ENCODE results near the gene MALSU1.
A peak's percentile ranks its signal among the peaks of the same experiment; 100 is the strongest.

MALSU1 gene

DNA sequence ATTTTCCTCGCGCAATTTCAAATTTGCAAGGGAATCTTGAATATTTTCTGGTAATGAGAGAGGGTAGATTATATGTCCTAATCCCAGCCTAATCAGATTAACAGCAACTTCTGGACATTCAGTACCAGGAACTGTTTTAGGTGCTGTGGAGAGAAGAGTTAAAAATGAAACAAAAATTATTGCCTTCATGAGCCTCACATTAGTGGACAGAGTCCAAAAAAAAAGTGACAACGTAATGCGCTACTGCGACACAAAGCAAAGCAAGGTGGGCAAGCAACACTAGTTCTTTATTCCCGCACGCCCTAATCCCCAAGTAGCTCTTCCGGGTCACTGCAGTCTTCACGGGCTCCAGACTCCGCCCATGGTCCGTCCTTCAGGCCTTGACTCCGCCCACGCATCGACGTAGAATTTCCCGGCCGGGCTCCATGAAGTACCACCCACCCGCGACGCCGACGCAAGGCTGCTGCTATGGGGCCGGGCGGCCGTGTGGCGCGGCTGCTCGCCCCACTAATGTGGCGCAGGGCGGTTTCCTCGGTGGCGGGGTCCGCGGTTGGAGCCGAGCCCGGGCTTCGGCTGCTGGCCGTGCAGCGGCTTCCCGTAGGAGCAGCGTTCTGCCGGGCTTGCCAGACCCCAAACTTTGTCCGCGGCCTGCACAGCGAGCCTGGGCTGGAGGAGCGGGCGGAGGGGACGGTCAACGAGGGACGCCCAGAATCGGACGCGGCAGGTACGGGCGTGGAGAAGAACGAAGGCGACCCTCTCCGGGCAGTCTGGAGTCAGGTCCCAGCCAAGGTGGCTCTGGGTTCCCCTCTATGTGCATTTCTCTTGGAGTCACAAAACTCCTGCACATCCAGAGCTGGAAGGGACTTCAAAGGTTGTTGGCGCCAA lies at the start of gene MALSU1:
MALSU1 (plus strand) TSS at position 455 of the 885 bp plus-strand sequence; CDS start at position 469, 14 bp downstream.
- DNase-seq (ENCODE audit: low read depth, low spot score): peak; percentile 74
- H3K27ac ChIP-seq: peak within 1 kb of the TSS; percentile 49

DNA sequence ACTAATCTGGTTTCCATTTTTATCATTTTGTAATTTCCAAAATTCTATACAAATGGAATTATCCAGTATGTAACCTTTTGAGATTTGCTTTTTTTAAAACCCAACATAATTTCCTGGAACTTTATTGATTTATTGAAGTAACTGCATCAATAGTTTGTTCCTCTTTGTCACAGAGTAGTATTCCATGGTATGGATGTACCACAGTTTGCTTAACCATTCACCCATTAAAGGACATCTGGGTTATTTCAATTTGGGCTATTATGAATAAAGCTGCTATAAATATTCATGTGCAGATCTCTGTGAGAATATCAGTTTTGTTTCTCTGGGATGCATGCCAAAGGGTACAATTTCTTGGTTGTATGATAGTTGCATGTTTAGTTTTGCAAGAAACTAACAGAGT lies 49.7 kb upstream of the MALSU1 start:
- H3K27ac ChIP-seq: no peak overlapping the region
- no peak for DNase-seq (ENCODE audit: low read depth, low spot score)

DNA sequence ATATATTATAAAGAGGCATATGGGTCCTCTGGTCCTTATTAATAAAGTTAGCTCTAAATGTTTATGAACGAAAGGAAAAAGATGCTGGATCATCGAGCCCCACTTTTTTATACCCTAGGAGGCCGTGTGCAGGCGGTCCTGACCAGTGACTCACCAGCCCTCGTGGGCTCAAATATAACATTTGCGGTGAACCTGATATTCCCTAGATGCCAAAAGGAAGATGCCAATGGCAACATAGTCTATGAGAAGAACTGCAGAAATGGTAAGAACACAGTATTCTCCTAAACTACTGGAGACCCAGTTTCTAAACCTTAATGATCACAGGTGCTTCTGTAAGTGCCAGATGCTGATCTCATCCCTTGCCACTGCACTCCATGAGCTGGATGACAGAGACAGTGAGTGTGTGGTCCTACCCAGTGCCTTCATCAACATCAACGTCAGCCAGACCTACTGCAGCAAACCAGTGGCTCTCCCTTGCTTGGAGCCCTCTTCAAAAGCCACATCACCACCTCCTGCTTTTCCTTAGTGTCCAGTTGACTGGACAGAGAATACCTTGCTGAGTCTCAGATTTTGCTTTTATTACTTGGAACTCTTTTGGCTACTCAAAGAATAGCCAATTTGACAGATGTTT lies 45.0 kb upstream of the MALSU1 start:
- no peak overlapping the region for H3K27ac ChIP-seq
- no peak for DNase-seq (ENCODE audit: low read depth, low spot score)

DNA sequence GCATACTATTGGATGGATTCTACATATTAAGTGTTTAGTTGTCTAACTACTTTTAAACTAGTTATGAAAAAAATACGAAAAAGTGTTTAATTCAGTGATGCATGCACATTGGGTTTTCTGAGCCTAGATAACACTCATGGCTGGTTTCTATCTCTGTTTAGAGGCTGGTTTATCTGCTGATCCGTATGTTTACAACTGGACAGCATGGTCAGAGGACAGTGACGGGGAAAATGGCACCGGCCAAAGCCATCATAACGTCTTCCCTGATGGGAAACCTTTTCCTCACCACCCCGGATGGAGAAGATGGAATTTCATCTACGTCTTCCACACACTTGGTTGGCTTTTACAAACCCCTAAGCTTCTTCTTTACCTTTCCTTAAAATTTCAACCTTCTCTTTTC lies 42.4 kb upstream of the MALSU1 start:
- DNase-seq (ENCODE audit: low read depth, low spot score): no peak
- no peak overlapping the region for H3K27ac ChIP-seq

DNA sequence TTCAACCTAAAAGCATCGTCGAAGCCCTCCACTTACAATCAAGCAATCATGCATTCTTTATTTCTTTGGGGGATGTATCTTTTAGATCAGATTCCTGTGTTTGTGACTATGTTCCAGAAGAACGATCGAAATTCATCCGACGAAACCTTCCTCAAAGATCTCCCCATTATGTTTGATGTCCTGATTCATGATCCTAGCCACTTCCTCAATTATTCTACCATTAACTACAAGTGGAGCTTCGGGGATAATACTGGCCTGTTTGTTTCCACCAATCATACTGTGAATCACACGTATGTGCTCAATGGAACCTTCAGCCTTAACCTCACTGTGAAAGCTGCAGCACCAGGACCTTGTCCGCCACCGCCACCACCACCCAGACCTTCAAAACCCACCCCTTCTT lies 38.8 kb upstream of the MALSU1 start:
- DNase-seq (ENCODE audit: low read depth, low spot score): no peak
- H3K27ac ChIP-seq: no peak overlapping the region

DNA sequence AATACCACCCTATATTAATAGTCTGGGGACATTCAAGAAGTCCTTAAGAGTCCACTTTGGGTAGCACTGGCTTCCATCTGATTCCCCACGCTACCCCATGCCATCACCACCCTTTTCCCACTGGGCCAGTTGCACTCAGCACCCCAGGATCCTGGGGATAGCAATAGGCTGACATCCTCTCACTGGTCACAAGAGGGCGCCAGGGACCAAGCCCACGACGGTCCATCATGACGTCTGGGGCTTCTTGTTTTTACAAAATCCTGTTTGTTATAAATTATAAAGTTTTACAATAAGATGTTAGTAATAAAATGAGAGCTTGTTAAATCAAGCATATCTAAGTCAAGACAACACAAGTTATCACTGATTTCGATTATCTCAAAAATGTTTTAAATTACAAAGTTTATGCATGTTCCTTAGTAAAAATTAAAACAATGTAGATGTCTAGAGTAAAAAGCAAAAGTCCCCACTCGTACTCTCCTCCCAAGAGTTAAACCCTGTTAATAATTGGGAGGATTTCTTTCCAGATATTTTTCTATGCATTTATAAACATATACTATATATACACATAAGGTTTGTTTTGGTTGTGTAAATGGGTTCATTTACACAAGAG lies 37.2 kb upstream of the MALSU1 start:
- DNase-seq (ENCODE audit: low read depth, low spot score): no peak
- no peak overlapping the region for H3K27ac ChIP-seq

DNA sequence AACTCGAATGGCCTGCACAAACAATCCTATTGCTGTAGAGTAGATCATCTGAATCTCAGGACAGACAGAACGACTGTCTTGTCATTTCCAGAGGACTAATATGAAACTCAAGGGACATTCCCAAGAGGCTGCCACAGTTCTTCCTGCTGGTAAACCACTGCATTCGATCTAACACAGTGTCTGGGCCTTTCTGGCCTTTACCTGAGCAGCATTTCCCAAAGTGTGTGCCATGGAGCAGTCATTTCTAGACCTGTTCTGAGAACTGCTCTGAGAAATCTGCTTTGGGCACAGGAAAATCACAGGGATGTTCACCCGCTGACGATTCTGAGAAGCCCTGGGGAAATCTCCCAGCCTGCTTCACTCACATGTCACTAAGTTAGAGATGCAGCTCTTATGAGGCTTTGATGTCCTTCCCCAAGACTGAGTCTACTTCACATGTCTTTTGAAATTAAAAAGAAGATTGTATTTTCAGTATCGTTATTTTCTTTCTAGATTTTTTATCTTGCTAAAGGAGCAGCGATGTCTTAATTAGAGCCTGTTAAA lies 34.2 kb upstream of the MALSU1 start:
- no peak for DNase-seq (ENCODE audit: low read depth, low spot score)
- H3K27ac ChIP-seq: no peak overlapping the region

DNA sequence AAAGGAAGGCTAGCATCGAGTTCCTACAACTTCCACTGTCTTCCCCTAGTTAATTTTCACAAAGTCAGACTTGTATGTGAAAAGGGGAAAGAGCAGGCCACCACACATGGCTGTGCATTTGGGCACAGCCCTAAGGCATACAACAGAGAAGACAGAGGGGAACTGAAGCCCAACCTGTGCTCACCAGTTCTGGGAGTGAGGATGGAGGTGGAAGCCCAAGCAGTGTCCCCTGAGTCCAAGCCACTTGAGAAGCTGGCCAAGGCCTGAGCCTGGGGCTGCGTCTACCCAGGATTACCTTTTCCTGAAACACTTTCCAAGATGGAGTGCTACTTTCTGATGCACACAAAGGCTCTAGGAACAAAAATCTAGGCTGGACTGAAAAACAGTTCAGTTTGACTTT lies 32.2 kb upstream of the MALSU1 start:
- no peak overlapping the region for H3K27ac ChIP-seq
- DNase-seq (ENCODE audit: low read depth, low spot score): no peak

DNA sequence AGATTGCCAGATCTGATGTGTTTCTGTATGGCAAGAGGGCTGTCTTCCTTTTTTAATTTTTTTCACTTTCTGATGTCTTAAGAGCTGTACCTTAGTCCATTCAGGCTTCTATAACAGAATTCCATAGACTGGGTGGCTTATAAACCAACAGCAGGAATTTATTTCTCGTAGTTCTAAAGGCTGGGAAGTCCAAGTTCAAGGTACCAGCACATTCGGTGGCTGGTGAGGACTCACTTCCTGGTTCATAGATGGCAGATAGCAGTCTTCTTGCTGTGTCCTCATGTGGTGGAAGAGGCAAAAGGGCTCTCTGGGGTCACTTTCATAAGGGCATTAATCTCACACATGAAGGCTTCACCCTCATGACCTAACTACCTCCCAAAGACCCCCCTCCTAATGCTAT lies 31.8 kb upstream of the MALSU1 start:
- no peak overlapping the region for H3K27ac ChIP-seq
- no peak for DNase-seq (ENCODE audit: low read depth, low spot score)

DNA sequence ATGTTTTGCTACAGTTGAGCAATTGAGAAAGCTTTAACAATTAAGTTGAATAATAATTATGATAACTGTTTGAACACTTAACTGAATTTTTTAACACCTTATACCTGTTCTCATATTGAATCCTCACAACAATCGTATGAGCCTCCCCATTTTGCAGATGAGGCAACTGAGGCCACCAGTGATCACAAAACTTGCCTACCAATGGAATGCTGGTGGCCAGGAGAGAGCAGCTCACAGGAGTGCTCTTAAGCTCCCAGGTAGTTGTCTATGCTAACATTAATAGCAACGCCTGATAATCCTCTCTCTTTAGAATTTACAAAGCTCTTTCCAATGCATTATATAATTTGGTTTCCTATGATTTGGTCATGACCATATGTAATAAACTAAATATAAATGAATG lies 31.0 kb upstream of the MALSU1 start:
- DNase-seq (ENCODE audit: low read depth, low spot score): no peak
- H3K27ac ChIP-seq: no peak overlapping the region

DNA sequence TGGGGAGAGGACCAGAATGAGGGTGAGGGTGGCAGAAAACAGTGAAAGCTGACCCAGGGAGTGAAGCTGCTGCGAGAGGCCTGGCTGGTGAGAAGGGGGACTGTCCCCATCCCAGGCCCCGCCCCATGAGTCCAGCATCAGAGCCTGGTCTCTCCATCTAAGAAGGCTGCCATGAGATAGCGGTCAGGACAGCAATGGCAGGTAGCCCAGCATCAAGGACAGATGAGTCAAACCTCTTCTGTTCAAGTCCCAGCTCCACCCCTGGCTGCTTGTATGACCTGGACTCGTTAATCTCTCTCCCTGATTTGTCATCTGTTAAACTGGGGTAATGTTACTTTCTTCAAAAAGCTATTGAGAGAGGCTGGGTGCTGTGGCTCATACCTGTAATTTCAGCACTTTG lies 30.4 kb upstream of the MALSU1 start:
- peak; percentile 33 for DNase-seq (ENCODE audit: low read depth, low spot score)

DNA sequence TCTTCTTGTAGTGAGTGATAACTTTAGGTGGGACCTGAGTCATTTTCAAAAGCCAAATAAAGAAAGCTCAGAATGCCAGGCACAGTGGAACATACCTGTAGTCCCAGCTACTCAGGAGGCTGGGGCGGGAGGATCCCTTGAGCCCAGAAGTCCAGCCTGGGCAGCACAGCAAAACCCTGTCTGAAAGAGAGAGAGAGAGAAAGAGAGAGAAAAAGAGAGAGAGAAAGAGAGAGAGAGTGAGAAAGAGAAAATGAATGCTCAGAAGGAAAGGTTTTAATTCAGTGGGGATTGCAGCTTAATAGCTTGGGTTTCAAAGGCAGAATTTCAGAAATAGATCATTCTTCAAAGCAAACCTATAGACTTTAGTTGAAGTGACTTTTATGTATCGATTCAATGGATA lies 26.9 kb upstream of the MALSU1 start:
- no peak overlapping the region for H3K27ac ChIP-seq
- no peak for DNase-seq (ENCODE audit: low read depth, low spot score)

More for the DNA sequence above, 30.4 kb upstream of the MALSU1 start:
- no peak overlapping the region for H3K27ac ChIP-seq

DNA sequence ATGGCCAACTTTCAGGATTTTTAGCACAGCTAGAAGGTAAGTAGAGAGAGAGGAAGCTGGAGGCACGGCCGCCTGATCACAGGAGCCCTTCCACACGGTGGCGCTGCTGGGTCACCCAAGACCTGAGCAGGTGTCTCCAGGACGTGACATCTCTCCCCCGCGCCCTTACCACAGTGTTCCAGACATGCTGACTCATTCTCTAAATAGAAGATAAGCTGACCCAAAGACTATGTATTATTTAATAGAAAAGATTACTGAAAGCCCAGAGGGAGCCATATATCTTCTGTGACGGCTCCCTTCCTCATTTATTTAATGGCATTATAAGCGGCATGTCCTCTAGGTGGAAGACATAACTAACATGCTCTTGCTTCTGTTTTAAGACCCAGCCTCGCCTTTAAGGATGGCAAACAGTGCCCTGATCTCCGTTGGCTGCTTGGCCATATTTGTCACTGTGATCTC lies 26.0 kb upstream of the MALSU1 start:
- peak; percentile 83 for DNase-seq (ENCODE audit: low read depth, low spot score)
- H3K27ac ChIP-seq: peak overlapping the region; percentile 26

DNA sequence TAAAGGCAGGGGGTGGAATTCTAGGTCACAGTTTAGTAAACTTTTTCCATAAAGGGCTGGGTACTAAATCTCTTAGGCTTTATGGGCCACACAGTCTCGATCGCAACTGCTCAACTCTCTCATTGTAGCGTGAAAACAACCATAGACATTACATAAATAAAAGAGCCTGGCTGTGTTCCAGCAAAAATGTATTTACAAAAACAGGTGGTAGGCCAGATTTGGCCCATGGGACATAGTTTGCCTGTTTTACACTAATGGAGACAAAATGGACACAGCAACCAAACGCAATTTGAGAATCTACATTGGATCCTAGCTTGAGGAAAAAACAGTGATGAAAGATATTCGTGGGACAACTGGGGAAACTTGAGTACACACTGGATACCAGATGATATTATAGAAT lies 23.2 kb upstream of the MALSU1 start:
- DNase-seq (ENCODE audit: low read depth, low spot score): no peak
- H3K27ac ChIP-seq: no peak overlapping the region

DNA sequence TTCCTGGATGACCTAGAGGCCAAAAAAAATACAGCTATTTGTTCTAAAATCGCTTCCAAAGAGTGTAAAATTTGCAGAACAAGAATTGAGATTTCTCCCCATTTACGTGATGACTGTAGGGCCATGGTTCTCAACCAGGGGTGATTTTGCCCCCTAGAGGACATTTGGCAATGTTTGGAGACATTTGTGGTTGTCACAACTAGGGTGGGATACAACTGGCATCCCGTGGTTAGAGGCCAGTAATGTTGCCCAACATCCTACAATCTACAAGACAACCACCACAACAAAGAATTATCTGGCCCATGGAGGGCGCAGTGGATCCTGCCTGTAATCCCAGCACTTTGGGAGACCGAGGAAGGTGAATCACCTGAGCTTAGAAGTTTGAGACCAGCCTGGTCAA lies 22.8 kb upstream of the MALSU1 start:
- no peak overlapping the region for H3K27ac ChIP-seq
- DNase-seq (ENCODE audit: low read depth, low spot score): no peak

DNA sequence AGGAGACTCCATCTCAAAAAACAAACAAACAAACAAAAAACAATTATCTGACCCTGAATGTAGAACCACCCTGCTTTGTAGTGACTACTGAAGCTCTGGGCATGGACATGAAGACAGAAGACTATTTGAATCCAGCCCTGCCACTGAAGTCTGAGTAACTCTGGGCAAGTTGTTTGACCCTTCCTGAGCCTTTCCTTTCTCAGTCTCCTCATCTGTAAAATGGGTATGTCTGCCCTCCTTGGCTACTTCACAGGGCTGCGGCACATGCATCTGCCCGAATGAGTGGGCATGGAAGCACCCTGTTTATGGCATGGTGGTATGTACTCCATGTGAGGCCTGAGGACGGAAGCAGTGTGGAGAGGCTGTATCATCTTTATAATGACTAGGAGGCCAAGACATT lies 22.2 kb upstream of the MALSU1 start:
- H3K27ac ChIP-seq: no peak overlapping the region
- no peak for DNase-seq (ENCODE audit: low read depth, low spot score)

DNA sequence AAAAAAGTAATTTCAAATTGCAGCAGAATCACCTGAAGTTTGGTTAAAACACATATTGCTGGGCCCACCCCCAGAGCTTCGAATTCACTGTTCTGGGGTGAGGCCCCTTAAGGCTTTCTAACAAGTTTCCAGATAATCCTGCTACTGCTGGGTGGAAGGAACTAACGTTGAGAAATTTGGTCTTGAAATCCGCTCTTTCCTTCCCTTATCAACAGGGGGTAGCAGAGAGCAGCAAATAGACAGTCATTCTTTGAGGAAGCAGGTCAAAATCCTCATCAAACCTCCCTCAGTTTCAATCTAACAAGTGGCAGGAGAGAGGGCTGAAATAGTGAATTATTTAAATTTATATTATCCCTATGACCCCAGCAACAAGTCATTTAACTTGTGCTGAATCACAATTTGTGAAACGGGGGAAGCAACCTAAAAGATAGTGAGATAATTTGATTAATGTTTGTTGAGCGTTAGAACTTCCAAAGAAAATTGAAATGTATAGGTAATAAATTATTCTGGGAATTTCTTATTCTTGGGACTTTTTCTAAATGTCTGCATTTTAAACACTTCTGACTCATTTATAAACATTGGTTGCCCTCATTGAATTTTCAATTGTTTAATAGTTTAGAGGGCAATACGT lies 21.7 kb upstream of the MALSU1 start:
- DNase-seq (ENCODE audit: low read depth, low spot score): no peak
- no peak overlapping the region for H3K27ac ChIP-seq

DNA sequence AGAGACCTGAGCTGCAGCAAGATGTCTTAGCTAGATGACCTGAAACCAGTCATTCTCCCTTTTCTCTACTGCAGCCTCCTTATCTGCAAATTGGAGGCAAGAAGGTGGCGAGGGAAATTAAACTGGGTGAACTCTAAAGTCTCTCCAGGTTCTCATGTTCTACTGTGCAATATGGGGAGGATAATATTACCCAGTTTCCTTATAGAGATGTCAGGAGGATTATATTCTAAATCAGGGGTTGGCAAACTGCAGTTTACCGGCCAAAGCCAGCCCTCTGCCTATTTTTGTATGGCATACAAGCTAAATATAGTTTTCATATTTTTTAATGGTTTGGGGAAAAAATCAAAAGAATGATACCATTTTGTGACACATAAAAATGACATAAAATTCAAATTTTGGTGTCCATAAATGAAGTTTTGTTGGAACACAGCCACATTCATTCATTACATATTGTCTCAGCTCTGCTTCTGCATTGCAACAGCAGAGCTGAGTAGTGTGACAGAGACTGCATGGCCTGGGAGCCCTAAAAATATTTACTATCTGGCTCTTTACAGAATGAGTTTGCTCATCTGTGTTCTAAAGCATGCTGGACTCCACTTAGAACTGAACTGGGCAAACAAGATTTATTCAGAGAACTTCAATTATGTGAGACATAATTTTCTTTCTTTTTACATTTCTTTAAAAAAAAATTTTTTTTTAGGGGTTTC lies 19.2 kb upstream of the MALSU1 start:
- H3K27ac ChIP-seq: no peak overlapping the region

DNA sequence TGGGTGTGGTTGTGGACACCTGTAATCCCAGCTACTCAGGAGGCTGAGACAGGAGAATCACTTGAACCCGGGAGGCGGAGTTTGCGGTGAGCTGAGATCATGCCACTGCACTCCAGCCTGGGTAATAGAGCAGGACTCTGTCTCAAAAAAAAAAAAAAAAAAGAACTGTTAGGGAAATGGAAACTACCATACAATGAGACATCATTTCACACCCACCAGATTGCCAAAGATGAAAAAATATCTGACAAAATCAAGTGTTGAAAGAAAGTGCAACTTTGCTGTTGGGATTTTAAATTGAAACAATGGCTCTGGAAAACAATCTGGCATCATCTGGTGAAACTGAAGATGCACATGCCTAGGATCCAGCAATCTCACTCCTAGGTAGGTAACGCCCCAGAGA lies 16.1 kb upstream of the MALSU1 start:
- no peak overlapping the region for H3K27ac ChIP-seq
- no peak for DNase-seq (ENCODE audit: low read depth, low spot score)

More for the DNA sequence above, 19.2 kb upstream of the MALSU1 start:
- DNase-seq (ENCODE audit: low read depth, low spot score): no peak

DNA sequence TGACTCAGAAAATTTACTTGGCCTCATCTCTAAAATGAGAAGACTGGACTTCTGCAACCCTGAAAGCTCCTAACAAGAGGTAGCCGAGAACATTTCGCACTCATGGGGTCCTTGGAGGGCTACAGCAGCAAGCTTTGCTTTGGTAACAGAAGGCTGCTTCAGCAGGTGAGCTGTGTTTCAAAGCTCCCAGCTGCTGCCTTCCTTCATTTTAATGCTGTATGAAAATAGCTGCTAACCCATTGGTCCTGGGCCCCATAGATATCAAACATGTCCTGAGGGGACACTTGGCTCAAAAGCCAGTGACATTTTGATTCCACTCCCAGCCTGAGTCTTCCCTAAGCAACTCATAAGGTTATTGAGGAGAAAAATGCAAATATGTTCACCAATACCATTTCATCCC lies 14.3 kb upstream of the MALSU1 start:
- DNase-seq (ENCODE audit: low read depth, low spot score): no peak
- no peak overlapping the region for H3K27ac ChIP-seq
